Muscle layer of colon (tissue), 2 donors: Measurements from ENCODE around the gene PGK1.
"Not testable (repeated sequence)": the region's sequence is repeated elsewhere in the genome, so short reads cannot be mapped to it uniquely, and the experiment has no call there.

Experiments
- H3K27ac ChIP-seq: one replicate; pipeline ENCODE4 v1.7.0; 2013; ENCODE audit warnings: low read depth, mild to moderate bottlenecking, low read length, moderate library complexity
- H3K27me3 ChIP-seq, 2 donors: one replicate each; pipeline ENCODE4 v1.7.0; 2013; ENCODE audit warnings: low read length in 2 of 2, mild to moderate bottlenecking in 2 of 2; ENCODE audit not compliant: insufficient read depth in 2 of 2, control insufficient read depth in 1 of 2
- H3K36me3 ChIP-seq: one replicate; pipeline ENCODE4 v1.7.0; 2013; ENCODE audit warnings: mild to moderate bottlenecking, low read length; ENCODE audit not compliant: insufficient read depth
- H3K4me1 ChIP-seq: one replicate; pipeline ENCODE4 v1.7.0; 2013; ENCODE audit warnings: mild to moderate bottlenecking, low read length; ENCODE audit not compliant: insufficient read depth
- H3K4me3 ChIP-seq, 2 donors: one replicate each; pipeline ENCODE4 v1.7.0; 2013; ENCODE audit warnings: low read length in 2 of 2, low read depth in 1 of 2, mild to moderate bottlenecking in 1 of 2, moderate library complexity in 1 of 2
- H3K9ac ChIP-seq: one replicate; pipeline ENCODE4 v1.7.0; 2013; ENCODE audit warnings: low read length
- H3K9me3 ChIP-seq: one replicate; pipeline ENCODE4 v1.7.0; 2013; ENCODE audit warnings: mild to moderate bottlenecking, low read length
- donor health status: abdominal sarcoma.
- donor health status: Adenocarcinoma of cecum.

PGK1 gene

GRCh38 chrX:78119521-78120227, 15.6 kb downstream of the PGK1 start:
- Histone ChIP-seq H3K4me1 (no peaks in the 10 kb centered on the region), H3K4me3 (no peak overlapping the region), H3K36me3 (peaks cover 57% of the 10 kb centered on the region), H3K9ac (no peak overlapping the region), H3K9me3 (no peaks in the 10 kb centered on the region), H3K27me3 (peaks cover 0 to under 1% of the 10 kb centered on the region in 2 donors), H3K27ac (no peak overlapping the region)

- Histone ChIP-seq H3K27me3 (peaks cover 0 to 6% of the 10 kb centered on the region in 2 donors), H3K4me3 (no peak overlapping the region), H3K9ac (no peak overlapping the region), H3K9me3 (no peaks in the 10 kb centered on the region), H3K4me1 (no peaks in the 10 kb centered on the region), H3K36me3 (peaks cover 42% of the 10 kb centered on the region), H3K27ac (no peak overlapping the region)
Measured at GRCh38 chrX:78123190-78123589, 19.1 kb downstream of the PGK1 start.

GRCh38 chrX:78124307-78124706, 20.3 kb downstream of the PGK1 start:
- H3K9me3 ChIP-seq, result no peaks in the 10 kb centered on the region
- H3K9ac ChIP-seq, result no peak overlapping the region
- H3K27ac ChIP-seq, result no peak overlapping the region
- peaks cover 0 to 6% of the 10 kb centered on the region in 2 donors for H3K27me3 ChIP-seq
- peaks cover 39% of the 10 kb centered on the region for H3K36me3 ChIP-seq
- no peaks in the 10 kb centered on the region for H3K4me1 ChIP-seq
- no peak overlapping the region for H3K4me3 ChIP-seq

GRCh38 chrX:78125148-78125547, 21.1 kb downstream of the PGK1 start:
- peaks cover 45% of the 10 kb centered on the region for H3K36me3 ChIP-seq
- H3K4me3 ChIP-seq, result no peak overlapping the region
- H3K9ac ChIP-seq, result no peak overlapping the region
- no peak overlapping the region for H3K27ac ChIP-seq
- peaks cover 0 to 6% of the 10 kb centered on the region in 2 donors for H3K27me3 ChIP-seq
- H3K9me3 ChIP-seq, result no peaks in the 10 kb centered on the region
- no peaks in the 10 kb centered on the region for H3K4me1 ChIP-seq

- H3K27me3 ChIP-seq, H3K9me3 ChIP-seq, H3K4me1 ChIP-seq, H3K4me3 ChIP-seq, H3K9ac ChIP-seq, H3K27ac ChIP-seq: not testable (repeated sequence)
- peaks cover 46% of the 10 kb centered on the region for H3K36me3 ChIP-seq
Measured at GRCh38 chrX:78125781-78126180, 21.7 kb downstream of the PGK1 start.

GRCh38 chrX:78129714-78130113, 25.7 kb downstream of the PGK1 start:
- Histone ChIP-seq H3K4me3 (no peak overlapping the region), H3K4me1 (no peaks in the 10 kb centered on the region), H3K9me3 (no peaks in the 10 kb centered on the region), H3K36me3 (peaks cover 27% of the 10 kb centered on the region), H3K27ac (no peak overlapping the region), H3K9ac (no peak overlapping the region), H3K27me3 (peaks cover 0 to 5% of the 10 kb centered on the region in 2 donors)

GRCh38 chrX:78130396-78130795, 26.3 kb downstream of the PGK1 start:
- Histone ChIP-seq H3K9me3 (no peaks in the 10 kb centered on the region), H3K9ac (no peak overlapping the region), H3K4me1 (no peaks in the 10 kb centered on the region), H3K4me3 (no peak overlapping the region), H3K27me3 (no peaks in the 10 kb centered on the region), H3K36me3 (peaks cover 20% of the 10 kb centered on the region), H3K27ac (no peak overlapping the region)

- H3K9ac ChIP-seq, result no peak overlapping the region
- H3K27ac ChIP-seq, result no peak overlapping the region
- H3K36me3 ChIP-seq, result peaks cover 17% of the 10 kb centered on the region
- H3K27me3 ChIP-seq, result no peaks in the 10 kb centered on the region
- H3K4me1 ChIP-seq, result no peaks in the 10 kb centered on the region
- no peaks in the 10 kb centered on the region for H3K9me3 ChIP-seq
- no peak overlapping the region for H3K4me3 ChIP-seq
Measured at GRCh38 chrX:78131117-78131516, 27.1 kb downstream of the PGK1 start.

- Histone ChIP-seq H3K36me3 (peaks cover 12% of the 10 kb centered on the region), H3K27me3 (no peaks in the 10 kb centered on the region), H3K27ac (no peak overlapping the region), H3K9me3 (no peaks in the 10 kb centered on the region), H3K4me1 (no peaks in the 10 kb centered on the region), H3K4me3 (no peak overlapping the region), H3K9ac (no peak overlapping the region)
Measured at GRCh38 chrX:78133238-78133960, 29.4 kb downstream of the PGK1 start.

- Histone ChIP-seq H3K4me3 (peak within 1 kb of the TSS; percentile 50 to 65), H3K36me3 (no peaks in the 10 kb centered on the region), H3K27me3 (no peaks in the 10 kb centered on the region), H3K4me1 (no peaks in the 10 kb centered on the region), H3K27ac (peak within 1 kb of the TSS; percentile 75), H3K9ac (peak within 1 kb of the TSS; percentile 15), H3K9me3 (no peaks in the 10 kb centered on the region)
Measured at GRCh38 chrX:78139160-78140123, 35.4 kb downstream of the PGK1 start, which contains the start of gene TAF9B. Gene TAF9B (minus strand): TSS chrX:78139650. CDS start chrX:78139611, 39 bp downstream.

- Histone ChIP-seq H3K9ac (no peak overlapping the region), H3K27ac (no peak overlapping the region), H3K9me3 (no peaks in the 10 kb centered on the region), H3K4me1 (no peaks in the 10 kb centered on the region), H3K4me3 (peak overlapping the region in 1 of 2 donors; percentile 65), H3K36me3 (no peaks in the 10 kb centered on the region), H3K27me3 (no peaks in the 10 kb centered on the region)
Measured at GRCh38 chrX:78140206-78140605, 36.2 kb downstream of the PGK1 start.
